Adrenal gland (tissue), 12 donors: Measurements from ENCODE around the gene CEP76. TPM values are rescaled to one million over a fixed set of nuclear protein-coding genes. Genes with fewer than 3 reads are reported as not detected.

Source experiments
- DNase-seq, 7 donors: peaks; one replicate each; pipeline ENCODE4 v3.0.0-alpha.2; 2019 to 2020
- H3K27ac ChIP-seq, 5 donors: fragments of 200-600 bp; sonication (generic) in 4 of 5; 1 replicate in 3 of 5; 2 replicates in 2 of 5; pipeline versions ENCODE4 v1.5.1 to v1.8.0; 2016 to 2020; ENCODE audit warnings: mild to moderate bottlenecking in 1 of 5
- H3K27me3 ChIP-seq: fragments of 200-600 bp; 2 replicates; pipeline ENCODE4 v1.8.0; 2021
- H3K36me3 ChIP-seq, 2 donors: fragments of 200-600 bp; replicated peaks in 1 of 2; 1 replicate in 1 of 2; 2 replicates in 1 of 2; pipeline versions ENCODE4 v1.5.1 to v1.8.0; 2018 to 2022
- H3K4me1 ChIP-seq, 2 donors: fragments of 200-600 bp; replicated peaks in 1 of 2; 1 replicate in 1 of 2; 2 replicates in 1 of 2; pipeline versions ENCODE4 v1.5.1 to v1.8.0; 2018 to 2021
- H3K4me3 ChIP-seq, 4 donors: fragments of 200-600 bp; sonication (generic) in 3 of 4; one replicate each; pipeline ENCODE4 v1.5.1; 2016 to 2018
- H3K9me3 ChIP-seq, 3 donors: fragments of 200-600 bp; sonication (generic) in 1 of 3; replicated peaks in 1 of 3; 1 replicate in 2 of 3; 2 replicates in 1 of 3; pipeline versions ENCODE4 v1.5.1 to v1.8.0; 2016 to 2021
- CTCF ChIP-seq, 6 experiments: fragments of 450-650 bp in 4 of 6; fragments of 200-600 bp in 2 of 6; sonication (generic) in 1 of 6; IDR thresholded peaks; 1 replicate in 5 of 6; 2 replicates in 1 of 6; pipeline versions ENCODE4 v1.5.1 to v1.8.0; 2016 to 2021; ENCODE audit warnings: antibody characterized with exemption in 6 of 6, mild to moderate bottlenecking in 2 of 6, moderate library complexity in 1 of 6
- POLR2A ChIP-seq, 2 donors: fragments of 450-650 bp; IDR thresholded peaks; one replicate each; pipeline ENCODE4 v1.6.1; 2017; ENCODE audit warnings: antibody characterized with exemption in 2 of 2, mild to moderate bottlenecking in 2 of 2, moderate library complexity in 1 of 2
- WGBS, 4 donors: extraction: QIAGEN DNeasy Blood & Tissue Kit in 2 of 4; methylation state at CpG; one replicate each; pipeline versions ENCODE4 v1.1.5 to v1.1.7; 2013 to 2017; 5-methylcytosine and 5-hydroxymethylcytosine counted together
- intact Hi-C, 2 donors: fragments of 100-400 bp; cut with DNase I; formaldehyde crosslinking; loops; one replicate each; pipeline versions ENCODE4 v1.14.1 to v1.15.0; 2022 to 2023
- polyA plus RNA-seq, 3 donors: library from polyadenylated mRNA; stranded (reverse); fragments of 200-250 nt in 2 of 3; fragments of 350-450 nt in 1 of 3; fragmentation: Illumina TruSeq in 1 of 3; extraction: RNeasy Lipid Tissue Mini Kit (QIAGEN cat#74804) in 1 of 3; gene quantifications; one replicate each; pipeline ENCODE4 v1.2.3, GENCODE V29; 2013 to 2014
- total RNA-seq, 9 donors: library from RNA; depleted of rRNA in 4 of 9; stranded (reverse); fragments of >200 nt in 4 of 9; fragments of 120-200 nt in 1 of 9; fragmentation: NEBNext Ultra II Directional in 1 of 9; extraction: Animal tissue kit (Norgen Biotek cat#: 25700) in 1 of 9; gene quantifications; one replicate each; pipeline versions ENCODE4 v1.1.0 to v1.2.4, GENCODE V29; 2013 to 2023
- donor health status: healthy with polysubstance abuse.
- donor health status: Bipolar disorder and iron deficiency.
- donor health status: DM: yes; HTN: yes; CAD: no.
- donor health status: DM: no; HTN: no; CAD: no.
- donor health status: DM: no; HTN: no; CAD: no.
- donor health status: DM: yes; HTN: yes; CAD: no.

CEP76 gene
- total and polyA plus RNA-seq, 12 donors = 2.6 to 32.2 (median 7.2) TPM

GRCh38 chr18:12692206-12692605, 10.3 kb downstream of the CEP76 start:
- H3K9me3 ChIP-seq = no peaks in the 10 kb centered on the region
- TF ChIP-seq POLR2A (IDR thresholded peaks at IDR 0.05) (no peak), CTCF (IDR thresholded peaks at IDR 0.05) (no peak)
- no peaks in the 10 kb centered on the region for H3K27me3 ChIP-seq
- no peak overlapping the region for H3K4me3 ChIP-seq
- DNase-seq = no peak
- intact Hi-C loops = no loop called here
- H3K4me1 ChIP-seq = peaks cover 0 to 5% of the 10 kb centered on the region in 2 donors
- WGBS, 4 donors = 85 to 98% (median 91%) methylated on average over 9 of the region's 9 CpGs
- H3K36me3 ChIP-seq = no peaks in the 10 kb centered on the region
- no peak overlapping the region for H3K27ac ChIP-seq

- intact Hi-C loops = no loop called here
- no peaks in the 10 kb centered on the region for H3K9me3 ChIP-seq
- H3K27ac ChIP-seq = no peak overlapping the region
- WGBS, 4 donors = 38 to 56% (median 48%) methylated on average over 4 of the region's 4 CpGs
- H3K4me3 ChIP-seq = no peak overlapping the region
- no peaks in the 10 kb centered on the region for H3K36me3 ChIP-seq
- peaks cover 0 to 5% of the 10 kb centered on the region in 2 donors for H3K4me1 ChIP-seq
- TF ChIP-seq POLR2A (IDR thresholded peaks at IDR 0.05) (no peak), CTCF (IDR thresholded peaks at IDR 0.05) (no peak)
- no peaks in the 10 kb centered on the region for H3K27me3 ChIP-seq
- no peak for DNase-seq
Observed at GRCh38 chr18:12689256-12689850, 13.2 kb downstream of the CEP76 start.

GRCh38 chr18:12686100-12686499, 16.4 kb downstream of the CEP76 start:
- no peak overlapping the region for H3K27ac ChIP-seq
- peak in 3 of 7 donors; percentile 28 to 60 (median 47) for DNase-seq
- H3K9me3 ChIP-seq = no peaks in the 10 kb centered on the region
- 32 to 60% (median 47%) methylated on average over 3 of the region's 3 CpGs for WGBS, 4 donors
- TF ChIP-seq CTCF (IDR thresholded peaks at IDR 0.05) (peak in 4 of 6 experiments; percentile 17 to 34 (median 27)), POLR2A (IDR thresholded peaks at IDR 0.05) (no peak)
- intact Hi-C loops = no loop called here
- H3K4me1 ChIP-seq = peaks cover 0 to 5% of the 10 kb centered on the region in 2 donors
- H3K27me3 ChIP-seq = no peaks in the 10 kb centered on the region
- H3K4me3 ChIP-seq = no peak overlapping the region
- H3K36me3 ChIP-seq = no peaks in the 10 kb centered on the region

GRCh38 chr18:12679183-12679786, 23.2 kb downstream of the CEP76 start:
- TF ChIP-seq POLR2A (IDR thresholded peaks at IDR 0.05) (peak in 1 of 2 donors; percentile 64), CTCF (IDR thresholded peaks at IDR 0.05) (no peak)
- WGBS, 4 donors = 20 to 40% (median 26%) methylated on average over 8 of the region's 8 CpGs
- peak overlapping the region in 1 of 4 donors; percentile 52 for H3K4me3 ChIP-seq
- peaks cover 0 to 15% of the 10 kb centered on the region in 2 donors for H3K4me1 ChIP-seq
- H3K9me3 ChIP-seq = no peaks in the 10 kb centered on the region
- H3K27ac ChIP-seq = peak overlapping the region; percentile 59 to 87 (median 70)
- no peaks in the 10 kb centered on the region for H3K27me3 ChIP-seq
- intact Hi-C loops = no loop called here
- peak; percentile 33 to 79 (median 62) for DNase-seq
- peaks cover 0 to 5% of the 10 kb centered on the region in 2 donors for H3K36me3 ChIP-seq
